Gastrocnemius medialis (tissue), 4 donors: ENCODE measurements around the gene PLCL2. TPM values are rescaled to one million over a fixed set of nuclear protein-coding genes. Genes with fewer than 3 reads are reported as not detected.
A peak's percentile ranks its signal among the peaks of the same experiment; 100 is the strongest.

ENCODE experiments used
- ATAC-seq, 2 donors: fragments of 150-250 bp; one replicate each; pipeline ENCODE4 v1.9.1; 2016
- DNase-seq, 2 donors: peaks; one replicate each; pipeline ENCODE4 v3.0.0-alpha.2; 2019
- H3K27ac ChIP-seq, 4 donors: fragments of 200-600 bp; sonication (generic); 1 replicate in 1 of 4; 2 replicates in 3 of 4; pipeline ENCODE4 v1.5.1; 2016 to 2018; ENCODE audit warnings: mild to moderate bottlenecking in 2 of 4, moderate library complexity in 1 of 4
- H3K27me3 ChIP-seq, 3 donors: fragments of 200-600 bp; sonication (generic) in 2 of 3; 1 replicate in 1 of 3; 2 replicates in 2 of 3; pipeline versions ENCODE4 v1.5.1 to v1.6.0; 2016 to 2019; ENCODE audit warnings: mild to moderate bottlenecking in 1 of 3, moderate library complexity in 1 of 3
- H3K36me3 ChIP-seq, 2 donors: fragments of 200-600 bp; sonication (generic) in 1 of 2; one replicate each; pipeline ENCODE4 v1.5.1; 2017 to 2018
- H3K4me1 ChIP-seq, 2 donors: fragments of 200-600 bp; sonication (generic) in 1 of 2; one replicate each; pipeline ENCODE4 v1.5.1; 2016 to 2017; ENCODE audit warnings: mild to moderate bottlenecking in 2 of 2
- H3K4me3 ChIP-seq, 4 donors: fragments of 200-600 bp; sonication (generic) in 3 of 4; 1 replicate in 1 of 4; 2 replicates in 3 of 4; pipeline ENCODE4 v1.5.1; 2016 to 2019; ENCODE audit warnings: mild to moderate bottlenecking in 2 of 4
- H3K9me3 ChIP-seq, 3 donors: fragments of 200-600 bp; sonication (generic) in 2 of 3; 1 replicate in 1 of 3; 2 replicates in 2 of 3; pipeline ENCODE4 v1.5.1; 2016 to 2019
- CTCF ChIP-seq, 5 experiments: fragments of 450-650 bp in 3 of 5; fragments of 200-600 bp in 2 of 5; sonication (generic) in 2 of 5; IDR thresholded peaks in 4 of 5; conservative IDR thresholded peaks in 1 of 5; 1 replicate in 4 of 5; 2 replicates in 1 of 5; pipeline ENCODE4 v1.5.1; 2016 to 2019; ENCODE audit warnings: antibody characterized with exemption in 5 of 5, mild to moderate bottlenecking in 3 of 5, moderate library complexity in 3 of 5
- POLR2A ChIP-seq, 2 donors: fragments of 450-650 bp; IDR thresholded peaks; one replicate each; pipeline ENCODE4 v1.6.1; 2017; ENCODE audit warnings: antibody characterized with exemption in 2 of 2, mild to moderate bottlenecking in 2 of 2, moderate library complexity in 2 of 2
- in situ Hi-C, 4 donors: fragments of 200-750 bp; cut with MboI; loops; one replicate each; pipeline versions ENCODE4 v1.15.0 to v1.8.0; 2017; ENCODE audit warnings: low sequenced_read_pairs in 4 of 4
- intact Hi-C: fragments of 100-400 bp; cut with DNase I; formaldehyde crosslinking; loops from one replicate; pipeline ENCODE4 v1.15.1; 2023; ENCODE audit warnings: low total_unique reads
- total RNA-seq, 4 donors: library from RNA; depleted of rRNA; stranded (reverse); fragments of >200 nt; gene quantifications; one replicate each; pipeline versions ENCODE4 v1.1.0 to v1.2.3, GENCODE V29; 2016

Gene PLCL2
- total RNA-seq, 4 donors from 2014 or later: 23.9 to 37.2 (median 32.7) TPM

GRCh38 chr3:16911916-16912315 is 27.2 kb downstream of the PLCL2 start:
- Histone ChIP-seq H3K36me3 (no peaks in the 10 kb centered on the region), H3K9me3 (no peaks in the 10 kb centered on the region), H3K4me3 (no peak overlapping the region), H3K27ac (peak overlapping the region; percentile 15 to 86 (median 59)), H3K4me1 (peaks cover 82 to 85% of the 10 kb centered on the region in 2 donors), H3K27me3 (no peaks in the 10 kb centered on the region)
- in situ Hi-C loops: no loop called here
- ATAC-seq: no peak
- TF ChIP-seq POLR2A (IDR thresholded peaks at IDR 0.05) (no peak), CTCF (IDR thresholded peaks at IDR 0.05 in 4 of 5, conservative IDR thresholded peaks at IDR 0.05 in 1 of 5) (no peak)
- DNase-seq: no peak
- intact Hi-C loops: loop anchor here (10.0 kb wide), 1 partner anchor 233 kb away; no protein-coding TSS in a partner anchor

- Histone ChIP-seq H3K9me3 (no peaks in the 10 kb centered on the region), H3K27me3 (no peaks in the 10 kb centered on the region), H3K27ac (peak overlapping the region; percentile 44 to 86 (median 59)), H3K36me3 (no peaks in the 10 kb centered on the region), H3K4me1 (peaks cover 82 to 85% of the 10 kb centered on the region in 2 donors), H3K4me3 (no peak overlapping the region)
- in situ Hi-C loops (no loop called here), intact Hi-C loops (loop anchor here (10.0 kb wide), 1 partner anchor 232 kb away; no protein-coding TSS in a partner anchor)
- no peak for TF ChIP-seq POLR2A (IDR thresholded peaks at IDR 0.05)
- no peak for TF ChIP-seq CTCF (IDR thresholded peaks at IDR 0.05 in 4 of 5, conservative IDR thresholded peaks at IDR 0.05 in 1 of 5)
- ATAC-seq (peak; percentile 78 to 85), DNase-seq (no peak)
Measured at GRCh38 chr3:16912400-16913263, 27.9 kb downstream of the PLCL2 start.

GRCh38 chr3:16913264-16913580 is 28.5 kb downstream of the PLCL2 start:
- peak overlapping the region; percentile 44 to 86 (median 59) for H3K27ac ChIP-seq
- H3K27me3 ChIP-seq: no peaks in the 10 kb centered on the region
- TF ChIP-seq CTCF (IDR thresholded peaks at IDR 0.05 in 4 of 5, conservative IDR thresholded peaks at IDR 0.05 in 1 of 5): no peak
- TF ChIP-seq POLR2A (IDR thresholded peaks at IDR 0.05): no peak
- DNase-seq (no peak), ATAC-seq (no peak)
- intact Hi-C loops: loop anchor here (10.0 kb wide), 1 partner anchor 232 kb away; no protein-coding TSS in a partner anchor
- no peaks in the 10 kb centered on the region for H3K36me3 ChIP-seq
- peaks cover 80 to 82% of the 10 kb centered on the region in 2 donors for H3K4me1 ChIP-seq
- in situ Hi-C loops: no loop called here
- no peaks in the 10 kb centered on the region for H3K9me3 ChIP-seq
- no peak overlapping the region for H3K4me3 ChIP-seq

GRCh38 chr3:16916840-16917239 is 32.1 kb downstream of the PLCL2 start:
- DNase-seq: no peak
- ATAC-seq: peak; percentile 42 to 68
- Histone ChIP-seq H3K36me3 (no peaks in the 10 kb centered on the region), H3K27ac (peak overlapping the region; percentile 46 to 64 (median 54)), H3K9me3 (no peaks in the 10 kb centered on the region), H3K27me3 (no peaks in the 10 kb centered on the region), H3K4me3 (no peak overlapping the region), H3K4me1 (peaks cover 75 to 81% of the 10 kb centered on the region in 2 donors)
- no peak for TF ChIP-seq POLR2A (IDR thresholded peaks at IDR 0.05)
- TF ChIP-seq CTCF (IDR thresholded peaks at IDR 0.05 in 4 of 5, conservative IDR thresholded peaks at IDR 0.05 in 1 of 5): no peak
- in situ Hi-C loops (no loop called here), intact Hi-C loops (loop anchor here (5.0 to 10.0 kb wide), 2 partner anchors 110 to 228 kb away; no protein-coding TSS in a partner anchor)
